Activated T-cell treated with anti-CD3 and anti-CD28 coated beads for 24 hours (primary cell): ENCODE data around the gene NAALADL2.

Source experiments
- DNase-seq: peaks from one replicate; pipeline ENCODE4 v3.0.0-alpha.2; 2020; ENCODE audit warnings: low read depth

Gene NAALADL2

GRCh38 chr3:174859114-174859735 lies at the start of gene NAALADL2:
TSS of gene NAALADL2 (plus strand) at chr3:174859334.
- DNase-seq, result no peak

- DNase-seq, result no peak
These were observed 48.9 kb upstream of the NAALADL2 start for GRCh38 chr3:174810254-174810653.

GRCh38 chr3:174812172-174812862 lies 46.8 kb upstream of the NAALADL2 start:
- no peak for DNase-seq

- no peak for DNase-seq
These were observed 43.4 kb upstream of the NAALADL2 start for GRCh38 chr3:174815750-174816149.

GRCh38 chr3:174820885-174821284 lies 38.2 kb upstream of the NAALADL2 start:
- no peak for DNase-seq

GRCh38 chr3:174821477-174821876 lies 37.7 kb upstream of the NAALADL2 start:
- no peak for DNase-seq

GRCh38 chr3:174822320-174822719 lies 36.8 kb upstream of the NAALADL2 start:
- DNase-seq, result no peak

GRCh38 chr3:174826069-174826468 lies 33.1 kb upstream of the NAALADL2 start:
- DNase-seq, result no peak

GRCh38 chr3:174844746-174845145 lies 14.4 kb upstream of the NAALADL2 start:
- no peak for DNase-seq

- no peak for DNase-seq
These were observed 13.1 kb upstream of the NAALADL2 start for GRCh38 chr3:174846055-174846454.

- no peak for DNase-seq
These were observed 4.1 kb upstream of the NAALADL2 start for GRCh38 chr3:174854987-174855386.

- no peak for DNase-seq
These were observed 1.8 kb upstream of the NAALADL2 start for GRCh38 chr3:174857301-174857700.

GRCh38 chr3:174858353-174858752 lies 781 bp upstream of the NAALADL2 start:
- no peak for DNase-seq

GRCh38 chr3:174859756-174860155 lies 622 bp downstream of the NAALADL2 start:
- DNase-seq, result no peak

GRCh38 chr3:174862101-174862500 lies 3.0 kb downstream of the NAALADL2 start:
- DNase-seq, result no peak

- no peak for DNase-seq
These were observed 3.5 kb downstream of the NAALADL2 start for GRCh38 chr3:174862666-174863065.

GRCh38 chr3:174863488-174863887 lies 4.4 kb downstream of the NAALADL2 start:
- no peak for DNase-seq

GRCh38 chr3:174869448-174869847 lies 10.3 kb downstream of the NAALADL2 start:
- DNase-seq, result no peak

GRCh38 chr3:174873832-174874657 lies 14.9 kb downstream of the NAALADL2 start:
- DNase-seq, result no peak

- no peak for DNase-seq
These were observed 23.7 kb downstream of the NAALADL2 start for GRCh38 chr3:174882789-174883188.

- no peak for DNase-seq
These were observed 24.9 kb downstream of the NAALADL2 start for GRCh38 chr3:174883881-174884675.
